ENCODE measurements around the gene CA12.

CA12 gene

DNA sequence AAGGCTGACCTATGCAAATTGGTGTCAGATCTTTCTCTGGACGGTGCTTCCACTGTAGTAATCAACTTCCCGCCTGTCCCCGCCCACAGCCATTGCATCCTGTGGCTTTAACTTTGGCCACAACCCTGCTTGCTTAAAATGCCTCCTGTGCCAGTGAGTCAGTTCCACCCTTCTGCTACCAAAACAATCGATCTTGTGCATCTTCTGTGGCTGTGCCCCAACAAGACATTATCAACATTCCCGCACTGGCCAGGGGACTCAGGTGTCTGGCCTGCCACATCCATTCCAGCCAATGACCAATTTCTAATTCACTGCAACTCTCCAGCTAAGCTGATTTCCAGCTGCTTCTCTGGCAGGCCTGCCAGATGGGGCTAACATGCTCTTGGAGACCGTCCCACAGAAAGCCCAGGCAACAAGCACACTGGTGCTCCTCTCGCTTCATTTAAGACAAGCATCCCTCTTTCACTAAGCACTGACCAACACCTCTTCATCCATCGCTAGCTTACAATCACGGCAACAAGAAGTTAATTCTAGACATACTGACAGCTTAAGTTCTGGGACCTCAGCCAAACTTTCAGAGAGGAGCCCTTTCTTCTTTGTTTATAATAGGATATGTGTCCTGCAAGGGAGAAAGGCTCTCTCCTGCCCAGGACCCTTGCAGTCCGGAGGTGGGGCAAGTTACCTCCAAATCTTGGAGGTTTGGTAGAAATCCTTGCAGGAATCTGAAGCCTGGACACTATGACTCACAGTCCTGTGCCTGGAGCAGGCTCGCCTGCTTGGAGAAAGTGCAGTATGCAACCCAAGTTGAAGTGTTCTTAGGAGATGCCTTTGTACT lies 6.7 kb downstream of the CA12 start:
- no peak for DNase-seq (ENCODE audit: low spot score)

- DNase-seq (ENCODE audit: low spot score), result no peak
Observed at GRCh38 chr15:63373866-63374548, 7.6 kb downstream of the CA12 start.

DNA sequence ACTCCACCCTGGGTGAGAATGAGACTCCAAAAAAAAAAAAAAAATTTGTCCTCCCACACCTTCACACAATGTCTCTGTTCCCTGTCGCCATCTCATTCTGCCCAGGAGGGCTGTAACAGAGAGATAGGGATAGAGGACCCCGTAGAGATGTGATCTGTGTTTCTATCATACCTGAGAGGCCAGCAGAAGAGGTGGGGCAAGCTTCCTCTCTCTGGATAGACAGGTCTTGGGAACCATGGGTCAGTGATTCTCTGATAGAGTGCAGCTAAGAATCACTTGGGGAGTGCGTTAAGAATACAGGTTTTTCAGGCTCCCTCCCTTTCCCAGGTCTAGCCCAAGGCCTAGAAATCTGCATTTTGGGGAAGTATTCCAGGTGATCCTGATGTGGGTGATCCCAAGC lies 8.3 kb downstream of the CA12 start:
- no peak for DNase-seq (ENCODE audit: low spot score)

- no peak for DNase-seq (ENCODE audit: low spot score)
Observed at GRCh38 chr15:63372753-63373152, 8.9 kb downstream of the CA12 start.

DNA sequence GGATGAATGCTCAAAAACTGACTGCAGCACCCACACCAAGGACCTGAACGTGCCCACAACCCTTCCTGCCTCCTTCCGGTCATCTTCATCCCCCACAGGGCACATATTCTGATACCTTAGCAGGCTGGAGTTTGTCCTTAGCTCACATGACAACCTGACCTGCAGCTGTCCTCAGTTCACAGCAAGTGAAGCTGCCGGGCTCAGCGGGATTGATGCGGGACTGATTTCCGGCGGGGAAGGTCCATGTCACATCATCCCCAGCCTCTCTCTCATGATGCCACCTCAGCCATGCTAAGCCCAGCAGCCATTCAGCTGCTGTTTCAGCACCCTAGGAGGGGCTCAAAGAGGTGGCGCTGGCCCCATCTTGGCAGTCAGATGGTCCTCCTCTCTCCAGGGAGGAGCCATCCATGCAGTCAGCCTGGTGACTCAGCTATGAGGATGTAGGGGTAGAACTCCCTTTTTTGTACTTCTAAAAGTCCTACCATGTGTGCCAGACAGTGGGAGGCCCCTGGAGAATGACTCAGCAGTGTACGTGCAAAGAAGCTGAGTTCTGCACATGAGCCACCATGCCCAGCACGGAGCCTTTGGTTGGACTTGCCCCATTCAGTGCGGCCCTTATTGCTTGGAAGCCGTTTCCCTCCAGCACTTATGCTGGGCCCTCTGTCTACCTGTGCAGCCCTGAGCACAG lies 9.5 kb downstream of the CA12 start:
- DNase-seq (ENCODE audit: low spot score), result no peak

DNA sequence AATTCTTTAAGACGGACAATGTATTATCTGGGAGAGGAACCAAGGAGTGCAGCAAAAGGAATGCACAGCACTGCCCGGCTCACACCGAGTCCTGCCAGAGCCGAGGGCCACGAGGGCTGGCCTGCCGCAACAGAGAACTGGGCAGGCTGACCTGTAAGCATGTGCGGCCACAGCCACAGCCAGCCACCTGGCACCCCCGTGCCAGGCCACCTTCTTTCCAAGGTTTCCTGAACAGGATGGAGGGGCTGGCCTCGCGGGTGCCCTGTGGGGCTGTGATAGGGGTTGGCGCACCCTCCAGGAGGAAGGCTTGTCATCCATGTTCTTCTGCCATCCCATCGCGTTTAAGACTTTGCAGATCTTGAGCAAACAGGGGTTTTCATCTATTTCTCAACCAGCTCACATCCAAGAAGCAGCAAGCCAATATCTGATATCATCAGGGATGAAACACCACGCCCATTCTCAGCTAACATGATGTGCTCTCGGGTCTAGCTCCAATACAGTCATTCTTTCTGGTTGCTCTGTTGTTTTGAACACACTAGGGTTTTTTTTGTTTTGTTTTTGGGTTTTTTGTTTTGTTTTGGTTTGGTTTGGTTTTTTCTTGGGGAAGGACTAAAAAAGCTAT lies 10.2 kb downstream of the CA12 start:
- no peak for DNase-seq (ENCODE audit: low spot score)

DNA sequence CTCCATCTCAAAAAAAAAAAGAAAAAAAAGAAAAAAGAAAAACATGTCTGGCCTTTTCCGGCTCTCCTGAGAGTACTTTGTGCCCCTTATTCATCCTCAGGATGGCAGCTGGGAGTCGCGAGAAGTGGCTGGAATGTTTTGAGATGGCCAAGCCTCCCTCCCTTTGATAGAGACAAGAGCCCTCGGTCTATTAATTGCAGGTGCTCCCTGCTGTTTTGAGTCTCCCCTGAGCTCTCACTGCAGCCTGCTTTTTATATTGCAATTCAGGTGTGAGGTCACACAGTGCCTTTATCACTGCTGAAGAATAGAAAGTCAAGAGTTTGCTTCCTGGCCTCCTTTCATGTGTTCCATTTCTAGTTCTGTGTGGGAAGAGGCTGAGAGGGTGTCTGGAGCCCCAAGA lies 10.9 kb downstream of the CA12 start:
- no peak for DNase-seq (ENCODE audit: low spot score)

DNA sequence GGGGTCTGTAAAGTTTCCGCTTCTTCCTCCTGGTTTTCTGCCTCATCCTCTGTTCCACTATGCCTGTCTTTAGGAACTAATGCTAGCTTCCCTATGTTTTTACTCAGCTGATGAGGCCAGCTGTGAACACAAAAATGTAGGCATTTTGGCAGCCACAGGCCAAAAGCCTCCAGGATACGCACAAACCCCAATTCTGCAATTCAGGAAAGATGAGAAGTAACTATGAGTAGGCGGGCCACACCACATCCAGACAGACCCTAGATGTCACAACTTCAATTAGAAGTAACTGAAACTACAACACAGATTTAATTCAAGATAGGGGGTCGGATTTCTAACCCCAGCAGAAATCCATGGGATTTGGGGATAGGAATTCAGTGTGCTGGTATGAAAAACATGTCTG lies 11.9 kb downstream of the CA12 start:
- no peak for DNase-seq (ENCODE audit: low spot score)

GRCh38 chr15:63369296-63369695 lies 12.3 kb downstream of the CA12 start:
- no peak for DNase-seq (ENCODE audit: low spot score)

- DNase-seq (ENCODE audit: low spot score), result no peak
Observed at GRCh38 chr15:63368503-63368902, 13.1 kb downstream of the CA12 start.

DNA sequence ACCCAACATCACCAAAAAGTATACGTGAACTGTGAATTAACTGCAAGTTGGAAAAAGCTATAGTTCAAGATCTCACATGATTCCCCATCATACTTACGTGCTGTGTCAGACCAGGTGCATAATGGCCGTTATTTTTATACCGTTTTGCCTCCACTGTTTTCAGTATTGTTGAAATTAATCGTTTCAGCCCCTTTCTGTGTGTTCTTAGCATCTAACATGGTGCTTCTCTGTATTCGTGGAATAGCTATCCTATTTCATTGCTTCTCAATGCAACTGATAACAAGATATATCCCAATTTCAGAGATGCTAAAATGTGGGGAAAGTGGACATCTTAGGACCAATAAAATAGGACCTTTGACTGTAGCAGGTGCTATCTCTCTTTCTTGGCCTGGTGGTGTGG lies 13.7 kb downstream of the CA12 start:
- DNase-seq (ENCODE audit: low spot score), result no peak

- no peak for DNase-seq (ENCODE audit: low spot score)
Observed at GRCh38 chr15:63367390-63367789, 14.3 kb downstream of the CA12 start.

DNA sequence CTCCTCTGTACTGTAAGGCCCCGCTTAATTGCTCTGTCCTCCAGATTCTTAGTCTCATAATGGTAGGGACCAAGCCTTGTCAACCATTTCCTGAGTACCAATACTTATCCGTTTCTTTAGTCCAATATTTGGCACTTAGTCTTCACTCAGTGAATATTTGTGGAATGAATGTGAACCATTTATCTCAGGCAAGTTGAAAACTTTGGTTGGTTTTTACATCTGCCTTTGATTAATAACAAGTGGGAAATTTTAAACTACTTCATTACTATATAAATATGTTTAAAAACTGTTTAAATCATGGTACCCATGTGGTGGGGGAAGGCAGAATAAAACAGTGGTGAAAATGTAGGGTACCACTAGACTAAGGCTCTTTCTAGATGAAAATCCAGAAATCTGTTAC lies 15.2 kb downstream of the CA12 start:
- no peak for DNase-seq (ENCODE audit: low spot score)

DNA sequence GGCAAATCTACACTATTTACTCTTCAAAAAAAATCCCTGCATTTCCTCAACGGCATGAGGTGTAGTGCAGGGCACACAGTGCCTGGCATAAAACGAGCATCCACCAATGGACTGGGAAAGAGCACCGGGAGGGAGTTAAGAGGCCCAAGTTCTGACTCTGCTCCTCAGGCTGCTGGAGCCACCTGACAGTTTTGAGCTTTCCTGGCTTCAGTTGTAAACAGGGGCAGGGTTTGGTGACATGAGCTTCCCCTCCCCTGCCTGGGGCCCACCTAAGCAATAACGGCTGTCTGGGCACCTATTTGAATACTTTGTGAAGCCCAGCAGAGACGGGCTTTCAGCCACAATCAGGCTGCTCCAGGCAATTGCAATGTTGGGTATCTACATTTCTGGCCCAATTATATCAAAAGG lies 16.4 kb downstream of the CA12 start:
- DNase-seq (ENCODE audit: low spot score), result no peak

DNA sequence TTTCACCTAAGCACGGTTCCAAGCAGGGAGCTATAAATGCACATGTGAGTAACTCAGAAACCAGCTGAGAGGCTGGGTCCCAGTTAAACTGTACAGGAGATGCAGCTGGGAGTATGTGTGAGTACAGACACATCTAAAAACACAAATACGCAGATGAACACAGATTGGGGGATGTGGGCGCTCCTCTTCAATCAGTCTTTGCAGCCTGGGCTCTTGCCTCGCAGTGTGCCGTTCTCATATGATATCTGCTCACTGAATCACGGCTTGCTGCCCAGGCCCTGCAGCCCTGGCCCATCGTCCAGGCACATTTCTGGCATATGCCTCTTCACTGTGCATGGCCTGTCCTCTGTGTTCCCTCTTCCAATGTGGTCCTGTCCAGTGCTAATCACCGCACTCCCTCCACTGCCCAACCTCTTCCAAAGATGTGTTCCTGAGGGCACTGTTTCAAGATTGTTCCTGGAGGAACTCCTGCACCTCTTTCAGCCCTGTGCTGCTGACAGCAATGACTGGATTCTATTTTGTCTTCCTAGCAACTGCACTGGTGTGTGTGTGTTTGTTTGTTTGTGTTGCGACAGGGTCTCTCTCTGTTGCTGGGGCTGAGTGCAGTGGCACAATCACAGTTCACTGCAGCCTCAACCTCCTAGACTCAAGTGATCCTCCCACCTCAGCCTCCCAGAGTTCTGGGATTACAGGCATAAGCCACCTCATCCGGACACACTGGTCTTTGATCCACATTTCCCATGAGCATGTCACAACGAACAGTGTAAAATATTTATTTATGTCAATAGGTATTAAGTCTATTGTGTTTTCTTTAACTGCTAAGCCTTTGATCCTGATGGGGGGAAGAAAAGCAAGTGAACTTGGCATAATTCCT lies 17.0 kb downstream of the CA12 start:
- no peak for DNase-seq (ENCODE audit: low spot score)

DNA sequence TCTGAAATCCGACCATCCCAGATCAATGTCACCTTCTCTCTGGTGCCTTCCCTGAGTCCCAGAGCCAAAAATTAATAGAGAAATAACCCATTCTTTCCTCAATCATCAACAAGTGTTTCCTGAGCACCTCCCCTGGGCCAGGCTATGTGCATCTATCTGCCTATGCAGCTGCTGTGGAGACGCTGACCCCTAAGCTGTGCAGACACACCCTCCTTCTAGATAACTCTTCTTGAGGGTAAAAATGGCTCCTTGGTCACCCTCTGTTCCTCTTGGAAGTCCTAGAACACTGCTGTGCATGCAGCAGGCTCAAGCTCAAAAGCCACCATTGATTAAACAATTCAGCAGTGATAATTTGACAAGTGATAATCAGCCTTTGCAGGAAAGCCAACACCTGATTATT lies 18.4 kb downstream of the CA12 start:
- DNase-seq (ENCODE audit: low spot score), result no peak

- no peak for DNase-seq (ENCODE audit: low spot score)
Observed at GRCh38 chr15:63362885-63363284, 18.8 kb downstream of the CA12 start.

GRCh38 chr15:63362196-63362595 lies 19.4 kb downstream of the CA12 start:
- no peak for DNase-seq (ENCODE audit: low spot score)

GRCh38 chr15:63360170-63360569 lies 21.5 kb downstream of the CA12 start:
- no peak for DNase-seq (ENCODE audit: low spot score)

GRCh38 chr15:63358241-63359029 lies 23.2 kb downstream of the CA12 start:
- DNase-seq (ENCODE audit: low spot score), result no peak

DNA sequence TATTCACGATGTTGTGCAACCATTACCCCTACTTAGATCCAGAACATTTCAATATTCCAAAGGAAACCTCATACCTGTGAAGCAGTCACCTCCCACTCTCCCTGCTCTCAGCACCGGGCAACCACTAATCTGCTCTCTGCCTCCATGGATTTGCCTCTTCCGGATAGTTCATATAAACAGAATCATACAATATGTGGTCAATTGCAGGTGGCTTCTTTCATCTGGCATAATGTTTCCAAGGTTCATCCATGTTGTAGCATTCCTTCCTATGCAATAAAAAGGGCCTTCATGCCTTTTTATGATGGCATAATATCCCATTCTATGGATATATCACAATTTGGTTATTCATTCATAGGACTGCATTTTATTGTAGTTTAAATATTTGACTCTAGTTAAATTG lies 23.9 kb downstream of the CA12 start:
- no peak for DNase-seq (ENCODE audit: low spot score)
